A549 (cell line): ENCODE data around the gene RETNLB. TPM values are rescaled to one million over a fixed set of nuclear protein-coding genes. Genes with fewer than 3 reads are reported as not detected.

ENCODE experiments used
- ATAC-seq, 2 experiments: fragments of 200-7000 bp in 1 of 2; fragments of >200 bp in 1 of 2; cut with Nextera tagmentation in 1 of 2; cut with Tn5 transposase in 1 of 2; 3 replicates each; pipeline versions ENCODE4 v1.8.0 to v1.9.1; 2018 to 2020; ENCODE audit warnings: mild to moderate bottlenecking in 1 of 2, moderate library complexity in 1 of 2
- CTCF ChIA-PET: fragments of 300-600 bp; sonication (Branson Sonifier 250); formaldehyde crosslinking; extraction: SDS; loops from one replicate; lab custom pipeline; 2021; ENCODE audit warnings: antibody characterized with exemption, inconsistent platforms; lab: Yijun Ruan, JAX
- POLR2A ChIA-PET: fragments of 350-600 bp; formaldehyde crosslinking; extraction: SDS; loops from one replicate; lab custom pipeline; 2021; ENCODE audit warnings: antibody characterized with exemption, inconsistent platforms; lab: Yijun Ruan, JAX
- DNase-seq, 2 experiments: peaks; one replicate each; pipeline versions ENCODE4 v3.0.0 to v3.0.0-alpha.2; 2011 to 2016; ENCODE audit warnings: low read depth in 1 of 2, low spot score in 1 of 2
- FAIRE-seq: peaks from 2 replicates; lab custom pipeline; 2011; peaks lifted over from hg19 to GRCh38; lab: Jason Lieb, UNC
- H3K27ac ChIP-seq, 2 experiments: fragments of >200 bp; sonication (Bioruptor Twin); formaldehyde crosslinking; 3 replicates each; pipeline ENCODE4 v1.5.1; 2016 to 2017
- H3K4me1 ChIP-seq: fragments of >200 bp; sonication (Bioruptor Twin); formaldehyde crosslinking; 3 replicates; pipeline ENCODE4 v1.6.1; 2016
- H3K4me2 ChIP-seq: fragments of >200 bp; sonication (Bioruptor Twin); formaldehyde crosslinking; 3 replicates; pipeline ENCODE4 v1.6.1; 2016
- H3K4me3 ChIP-seq: fragments of >200 bp; sonication (Bioruptor Twin); formaldehyde crosslinking; 3 replicates; pipeline ENCODE4 v1.5.1; 2016
- H3K9me3 ChIP-seq: fragments of >200 bp; sonication (Bioruptor Twin); formaldehyde crosslinking; 3 replicates; pipeline ENCODE4 v1.6.1; 2016
- ATOH8 ChIP-seq: fragments of 250-450 bp; sonication (Bioruptor Pico); IDR thresholded peaks from 2 replicates; pipeline ENCODE4 v1.5.0; 2020; ENCODE audit warnings: low read depth, mild to moderate bottlenecking, moderate library complexity
- BCL3 ChIP-seq: fragments of >200 bp; sonication (Bioruptor Twin); formaldehyde crosslinking; IDR thresholded peaks from 3 replicates; pipeline ENCODE4 v1.6.1; 2016
- BHLHE40 ChIP-seq: IDR thresholded peaks from 2 replicates; pipeline ENCODE4 v1.6.1; 2012; ENCODE audit warnings: low read depth, low read length, inconsistent platforms
- CBX2 ChIP-seq: fragments of 200-600 bp; sonication (generic); IDR thresholded peaks from 2 replicates; pipeline ENCODE4 v1.6.1; 2016; ENCODE audit warnings: low read depth, mild to moderate bottlenecking, borderline replicate concordance
- CTCF ChIP-seq: fragments of >200 bp; sonication (Bioruptor Twin); formaldehyde crosslinking; IDR thresholded peaks from 3 replicates; pipeline ENCODE4 v1.5.1; 2016
- E2F6 ChIP-seq: IDR thresholded peaks from 2 replicates; pipeline ENCODE4 v1.6.1; 2012; ENCODE audit warnings: low read depth, borderline replicate concordance
- EP300 ChIP-seq, 2 experiments: fragments of >200 bp; sonication (Bioruptor Twin); formaldehyde crosslinking; IDR thresholded peaks; 2 replicates in 1 of 2; 3 replicates in 1 of 2; pipeline ENCODE4 v1.6.1; 2016 to 2017
- ESRRA ChIP-seq: fragments of 150-350 bp; IDR thresholded peaks from 2 replicates; pipeline ENCODE4 v1.6.1; 2014; ENCODE audit warnings: mild to moderate bottlenecking, low read length, borderline replicate concordance
- HES2 ChIP-seq: fragments of >200 bp; sonication (Bioruptor Twin); formaldehyde crosslinking; IDR thresholded peaks from 2 replicates; pipeline ENCODE4 v1.6.1; 2016
- HMGXB4 ChIP-seq: fragments of 250-450 bp; sonication (Bioruptor Pico); IDR thresholded peaks from 2 replicates; pipeline ENCODE4 v1.5.0; 2021; ENCODE audit warnings: mild to moderate bottlenecking, moderate library complexity, borderline replicate concordance
- HOXA7 ChIP-seq: fragments of 250-450 bp; sonication (Bioruptor Pico); IDR thresholded peaks from 2 replicates; pipeline ENCODE4 v1.5.0; 2020; ENCODE audit warnings: mild to moderate bottlenecking, moderate library complexity
- HOXB13 ChIP-seq: fragments of 250-450 bp; sonication (Bioruptor Pico); IDR thresholded peaks from 2 replicates; pipeline ENCODE4 v1.5.0; 2020; ENCODE audit warnings: low read depth, mild to moderate bottlenecking, moderate library complexity
- HOXB5 ChIP-seq: fragments of 250-450 bp; sonication (Bioruptor Pico); IDR thresholded peaks from 2 replicates; pipeline ENCODE4 v1.5.0; 2020; ENCODE audit warnings: mild to moderate bottlenecking, moderate library complexity
- JUNB ChIP-seq: fragments of >200 bp; sonication (Bioruptor Twin); formaldehyde crosslinking; IDR thresholded peaks from 2 replicates; pipeline ENCODE4 v1.6.1; 2016
- MAX ChIP-seq: IDR thresholded peaks from 2 replicates; pipeline ENCODE4 v1.6.1; 2012
- NFE2L2 ChIP-seq: fragments of 150-350 bp; conservative IDR thresholded peaks from 2 replicates; pipeline ENCODE4 v1.6.1; 2014; ENCODE audit warnings: low read length
- PBX3 ChIP-seq: IDR thresholded peaks from 2 replicates; pipeline ENCODE4 v1.6.1; 2012
- PHF8 ChIP-seq: fragments of 200-600 bp; sonication (generic); IDR thresholded peaks from 2 replicates; pipeline ENCODE4 v1.6.1; 2016; ENCODE audit warnings: low read depth, mild to moderate bottlenecking, antibody characterized with exemption, moderate library complexity, borderline replicate concordance
- POLR2AphosphoS2 ChIP-seq: conservative IDR thresholded peaks from 2 replicates; pipeline ENCODE4 v1.6.1; 2012; ENCODE audit warnings: low read length, improper control_type of control experiment, inconsistent platforms
- RCOR1 ChIP-seq: fragments of 150-350 bp; IDR thresholded peaks from 2 replicates; pipeline ENCODE4 v1.6.1; 2014; ENCODE audit warnings: antibody characterized with exemption, low read length, low read depth
- SMC3 ChIP-seq: fragments of >200 bp; sonication (Bioruptor Twin); formaldehyde crosslinking; IDR thresholded peaks from 3 replicates; pipeline ENCODE4 v1.6.1; 2018; ENCODE audit warnings: inconsistent platforms
- TFCP2L1 ChIP-seq: fragments of 250-450 bp; sonication (Bioruptor Pico); IDR thresholded peaks from 2 replicates; pipeline ENCODE4 v1.5.0; 2021; ENCODE audit warnings: mild to moderate bottlenecking
- ZC3H11A ChIP-seq: fragments of 450-650 bp; IDR thresholded peaks from 2 replicates; pipeline ENCODE4 v1.6.1; 2014; ENCODE audit warnings: antibody characterized with exemption, mild to moderate bottlenecking
- ZFP36 ChIP-seq: fragments of 450-650 bp; IDR thresholded peaks from 2 replicates; pipeline ENCODE4 v1.6.1; 2014; ENCODE audit warnings: borderline replicate concordance; ENCODE audit not compliant: partially characterized antibody
- ZNF302 ChIP-seq: fragments of 250-450 bp; sonication (Bioruptor Pico); IDR thresholded peaks from 2 replicates; pipeline ENCODE4 v1.9.0; 2021; ENCODE audit warnings: inconsistent platforms, mild to moderate bottlenecking, moderate library complexity
- WGBS: methylation state at CpG from one replicate; pipeline ENCODE4 v1.1.6; 2017; ENCODE audit errors: missing lambda C conversion rate; 5-methylcytosine and 5-hydroxymethylcytosine counted together
- polyA plus RNA-seq, 4 experiments: library from polyadenylated mRNA; depleted of rRNA in 3 of 4; stranded (reverse); fragments of >200 nt; fragmentation: RNase III in 1 of 4; extraction: RNeasy Plus Mini Kit Qiagen cat#74134 plus additional on column Dnase treatment in 1 of 4; gene quantifications; 2 replicates in 3 of 4; 3 replicates in 1 of 4; pipeline ENCODE4 v1.2.3, GENCODE V29; 2011 to 2017

RETNLB gene
- polyA plus RNA-seq, 2 of the 4 experiments (the other 2 are of a cell fraction): not detected

- 18% methylated on average over 6 of the region's 6 CpGs for WGBS
- ChIA-PET CTCF (interaction anchor here (1.1 kb wide), 1 partner anchor 179 kb away, joined by 3 read pairs; no protein-coding TSS in a partner anchor), POLR2A (no interaction called here)
- ATAC-seq (no peak), DNase-seq (no peak), FAIRE-seq (no peak)
- Histone ChIP-seq H3K4me1 (no peaks in the 10 kb centered on the region), H3K9me3 (no peaks in the 10 kb centered on the region), H3K4me3 (no peak overlapping the region), H3K4me2 (no peak overlapping the region), H3K27ac (no peak overlapping the region)
- TF ChIP-seq CTCF: no peak
- no peak for TF ChIP-seq CBX2
- TF ChIP-seq EP300 (IDR thresholded peaks at IDR 0.05): no peak
- no peak for TF ChIP-seq BCL3
Measured at GRCh38 chr3:108736821-108737220, 20.4 kb downstream of the RETNLB start.

GRCh38 chr3:108728934-108729333 lies 28.3 kb downstream of the RETNLB start:
- Histone ChIP-seq H3K9me3 (no peaks in the 10 kb centered on the region), H3K4me2 (no peak overlapping the region), H3K4me3 (no peak overlapping the region), H3K4me1 (no peaks in the 10 kb centered on the region), H3K27ac (no peak overlapping the region)
- ChIA-PET POLR2A (no interaction called here), CTCF (interaction anchor here (1.8 kb wide), 1 partner anchor 67 kb away, joined by 4 read pairs; no protein-coding TSS in a partner anchor)
- DNase-seq (no peak), ATAC-seq (no peak), FAIRE-seq (no peak)
- TF ChIP-seq HMGXB4 (CRISPR knock-in tag) (no peak), NFE2L2 (no peak), SMC3 (no peak), HOXA7 (CRISPR knock-in tag) (no peak), RCOR1 (no peak), ZNF302 (no peak), BHLHE40 (no peak), TFCP2L1 (CRISPR knock-in tag) (no peak), MAX (no peak)
- 0% methylated on average over 1 of the region's 1 CpG for WGBS

- H3K27ac ChIP-seq: no peak overlapping the region
- FAIRE-seq (no peak), ATAC-seq (no peak), DNase-seq (no peak)
- H3K9me3 ChIP-seq: no peaks in the 10 kb centered on the region
- H3K4me1 ChIP-seq: no peaks in the 10 kb centered on the region
- no peak overlapping the region for H3K4me2 ChIP-seq
- CTCF ChIA-PET: no interaction called here
- no peak overlapping the region for H3K4me3 ChIP-seq
- POLR2A ChIA-PET: no interaction called here
- TF ChIP-seq HOXB13 (no peak), PHF8 (no peak), HES2 (no peak), PBX3 (no peak), JUNB (no peak), ESRRA (no peak), E2F6 (no peak), ZC3H11A (no peak), RCOR1 (no peak), POLR2AphosphoS2 (no peak), ZFP36 (no peak), HOXB5 (CRISPR knock-in tag) (no peak), BHLHE40 (no peak), ATOH8 (CRISPR knock-in tag) (no peak)
Measured at GRCh38 chr3:108728105-108728504, 29.1 kb downstream of the RETNLB start.
